ENCODE data around the gene PSMD3.

- no peak for TF ChIP-seq POLR2A (IDR thresholded peaks at IDR 0.05)
- TF ChIP-seq CTCF (IDR thresholded peaks at IDR 0.05): no peak
Observed at GRCh38 chr17:39999067-39999466, 18.5 kb downstream of the PSMD3 start.

Measured in Peyer's patch (tissue), 4 donors.